Measurements from ENCODE around the gene DYNC2I2.
"Not testable (repeated sequence)": the region's sequence is repeated elsewhere in the genome, so short reads cannot be mapped to it uniquely, and the experiment has no call there.

The DYNC2I2 gene

DNA sequence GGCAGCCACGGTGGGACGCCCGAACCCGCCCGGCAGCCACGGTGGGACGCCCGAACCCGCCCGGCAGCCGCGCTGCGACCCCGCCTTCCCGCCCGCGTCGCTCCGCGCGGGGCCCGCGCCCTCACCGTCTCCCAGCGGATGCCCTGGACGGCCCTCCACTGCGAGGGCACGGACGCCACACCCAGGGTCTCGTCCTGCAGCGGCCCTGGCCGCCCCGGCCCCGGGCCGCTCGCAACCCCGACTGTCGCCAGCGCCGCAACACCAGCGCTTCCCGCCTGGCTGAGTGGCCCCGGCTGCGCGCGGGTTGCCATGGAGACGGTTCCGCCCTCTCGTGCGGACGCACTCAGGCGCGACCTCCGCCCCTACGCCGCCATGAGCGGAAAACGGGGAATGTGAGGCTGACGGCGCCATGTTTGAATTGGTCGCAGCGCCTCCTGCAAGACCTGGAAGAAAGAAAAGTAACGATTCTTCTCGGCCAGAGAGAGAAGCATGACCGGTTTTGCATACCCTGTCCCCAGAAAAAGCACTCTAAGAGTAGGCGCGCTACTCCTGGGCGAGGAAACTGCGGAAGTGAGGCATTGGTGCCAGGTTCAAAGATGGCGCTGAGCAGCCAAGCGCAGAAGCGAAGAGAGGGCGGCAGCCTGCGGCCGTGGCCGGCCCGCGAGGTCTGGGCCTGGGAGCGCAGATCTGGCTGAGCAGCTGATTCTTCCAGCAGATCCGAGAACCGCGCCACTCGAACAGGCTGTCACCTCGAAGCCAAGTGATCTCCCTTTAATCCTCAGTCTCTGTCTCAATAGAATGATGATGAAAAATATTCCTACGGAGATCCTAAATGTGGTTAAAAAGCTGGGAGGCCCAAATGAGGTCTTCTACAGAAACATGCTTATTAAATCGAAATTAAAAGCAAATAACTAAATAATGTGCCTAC lies at the start of gene DYNC2I2:
Gene DYNC2I2, minus strand, starts transcription at position 432 of the 928 bp plus-strand sequence. Its CDS starts 121 bp downstream, at position 311.
- peak; percentile 94 for DNase-seq

DNA sequence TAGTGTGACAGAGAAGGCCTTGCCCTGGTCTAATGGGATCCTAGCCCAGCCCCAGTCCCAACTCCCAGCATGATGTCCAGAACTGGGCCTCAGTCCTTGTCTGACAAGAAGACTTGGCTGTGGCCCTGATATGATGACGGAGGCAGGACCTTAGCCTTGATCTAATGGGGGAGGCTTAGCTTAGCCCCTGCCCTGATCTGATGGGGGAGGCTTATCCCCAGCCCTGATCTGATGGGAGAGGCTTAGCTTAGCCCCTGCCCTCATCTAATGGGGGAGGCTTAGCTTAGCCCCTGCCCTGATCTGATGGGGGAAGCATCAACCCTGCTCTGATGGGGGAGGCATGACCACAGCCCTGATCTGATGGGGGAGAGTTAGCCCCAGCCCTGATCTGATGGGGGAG lies 49.4 kb upstream of the DYNC2I2 start:
- no peak for DNase-seq

GRCh38 chr9:128705051-128705965 lies 48.7 kb upstream of the DYNC2I2 start:
- no peak for DNase-seq

GRCh38 chr9:128704356-128704670 lies 47.7 kb upstream of the DYNC2I2 start:
- no peak for DNase-seq

DNA sequence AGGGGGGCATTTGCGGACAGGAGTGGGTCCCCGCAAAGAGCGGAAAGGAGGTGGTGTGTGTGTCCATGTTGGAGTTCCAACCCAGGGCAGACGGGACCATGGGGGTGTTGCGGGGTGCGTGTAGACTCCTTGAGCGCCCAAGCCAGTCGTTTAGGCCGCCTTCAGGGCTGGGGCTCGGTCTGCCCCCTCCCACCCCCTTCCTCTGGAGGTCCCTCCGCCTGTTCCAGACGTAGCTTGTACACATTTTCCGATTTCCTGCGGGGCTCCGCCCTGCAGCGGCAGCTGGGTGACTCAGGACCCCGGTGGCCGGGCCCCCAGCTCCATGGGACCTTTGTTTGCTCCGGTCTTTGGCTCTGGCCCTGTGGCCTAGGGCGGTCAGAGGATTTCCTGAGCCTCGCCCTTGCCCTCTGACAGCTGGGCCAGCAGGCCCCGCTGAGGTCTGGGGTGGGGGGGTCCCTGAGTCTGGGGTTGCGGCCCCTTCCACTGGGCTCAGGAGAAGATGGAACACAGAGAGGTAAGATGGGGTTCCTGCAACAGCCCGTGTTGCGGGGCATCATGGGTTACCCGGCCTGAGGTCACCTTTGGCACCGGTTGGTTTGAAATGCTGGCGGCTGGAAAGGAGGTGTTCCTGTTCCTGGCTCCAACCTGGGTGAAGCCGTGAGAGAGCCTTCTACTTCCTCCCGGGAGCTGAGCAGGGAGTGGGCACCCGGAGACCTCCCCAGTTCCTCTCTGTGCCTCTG lies 47.1 kb upstream of the DYNC2I2 start:
- no peak for DNase-seq

DNA sequence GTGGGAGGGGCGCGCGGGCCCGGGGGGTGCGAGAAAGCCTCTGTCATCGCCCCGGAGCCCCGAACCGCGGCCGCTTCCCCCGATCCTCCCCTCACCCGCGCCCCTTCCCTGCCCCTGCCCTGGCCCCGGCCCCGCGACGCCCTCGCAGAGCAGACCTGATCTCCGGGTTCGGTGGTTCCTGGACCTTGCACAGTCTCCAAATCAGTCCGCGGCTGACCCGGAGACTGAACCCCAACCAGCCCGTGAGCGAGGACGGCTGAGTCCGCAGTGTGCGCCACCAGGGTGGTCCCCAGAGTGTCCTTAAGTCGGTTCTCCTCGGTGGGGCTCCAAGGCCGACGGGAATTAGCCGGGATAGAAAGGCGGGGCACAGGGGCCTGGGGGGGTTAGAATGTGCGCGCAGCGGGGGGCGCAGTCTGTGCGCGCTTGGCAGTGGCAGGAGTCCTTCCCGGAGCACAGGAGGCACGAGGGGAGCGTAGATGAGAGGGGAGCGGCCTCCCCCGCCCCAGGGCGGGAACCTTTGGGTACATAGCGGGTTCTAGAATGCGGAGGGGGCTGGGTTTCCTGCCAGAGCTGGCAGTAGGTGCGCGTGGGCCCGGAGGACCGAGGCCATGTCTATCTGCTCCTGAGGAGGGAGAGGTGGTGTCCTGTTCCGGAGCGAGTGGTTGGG lies 46.4 kb upstream of the DYNC2I2 start:
- DNase-seq = no peak

GRCh38 chr9:128702445-128702948 lies 45.9 kb upstream of the DYNC2I2 start, which contains the start of gene PKN3:
Gene PKN3, plus strand, starts transcription at chr9:128702503. Its CDS starts 413 bp downstream, at chr9:128702916.
- DNase-seq = peak; percentile 76

- no peak for DNase-seq
Observed at GRCh38 chr9:128701227-128701854, 44.7 kb upstream of the DYNC2I2 start.

DNA sequence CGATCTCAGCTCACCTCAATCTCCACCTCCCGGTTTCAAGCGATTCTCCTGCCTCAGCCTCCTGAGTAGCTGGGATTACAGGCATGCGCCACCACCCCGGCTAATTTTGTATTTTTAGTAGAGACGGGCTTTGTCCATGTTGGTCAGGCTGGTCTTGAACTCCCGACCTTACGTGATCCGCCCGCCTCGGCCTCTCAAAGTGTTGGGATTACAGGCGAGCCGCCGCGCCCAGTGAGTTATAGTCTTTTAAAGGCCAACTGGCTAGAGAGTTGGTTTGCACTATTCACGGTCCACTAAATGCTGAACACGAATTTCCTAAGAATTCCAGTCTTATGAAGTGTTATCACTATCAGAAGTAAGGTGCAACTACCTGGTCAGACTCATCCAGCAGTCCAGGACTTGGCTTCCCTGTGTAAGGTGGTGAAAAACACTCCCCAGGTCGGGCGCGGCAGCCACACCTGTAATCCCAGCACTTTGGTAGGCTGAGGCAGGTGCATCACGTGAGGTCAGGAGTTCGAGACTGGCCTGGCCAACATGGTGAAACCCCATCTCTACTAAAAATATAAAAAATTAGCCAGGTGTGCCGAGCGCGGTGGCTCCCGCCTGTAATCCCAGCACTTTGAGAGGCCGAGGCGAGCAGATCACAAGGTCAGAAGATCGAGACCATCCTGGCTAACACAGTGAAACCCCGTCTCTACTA lies 42.6 kb upstream of the DYNC2I2 start:
- not testable (repeated sequence) for DNase-seq

DNA sequence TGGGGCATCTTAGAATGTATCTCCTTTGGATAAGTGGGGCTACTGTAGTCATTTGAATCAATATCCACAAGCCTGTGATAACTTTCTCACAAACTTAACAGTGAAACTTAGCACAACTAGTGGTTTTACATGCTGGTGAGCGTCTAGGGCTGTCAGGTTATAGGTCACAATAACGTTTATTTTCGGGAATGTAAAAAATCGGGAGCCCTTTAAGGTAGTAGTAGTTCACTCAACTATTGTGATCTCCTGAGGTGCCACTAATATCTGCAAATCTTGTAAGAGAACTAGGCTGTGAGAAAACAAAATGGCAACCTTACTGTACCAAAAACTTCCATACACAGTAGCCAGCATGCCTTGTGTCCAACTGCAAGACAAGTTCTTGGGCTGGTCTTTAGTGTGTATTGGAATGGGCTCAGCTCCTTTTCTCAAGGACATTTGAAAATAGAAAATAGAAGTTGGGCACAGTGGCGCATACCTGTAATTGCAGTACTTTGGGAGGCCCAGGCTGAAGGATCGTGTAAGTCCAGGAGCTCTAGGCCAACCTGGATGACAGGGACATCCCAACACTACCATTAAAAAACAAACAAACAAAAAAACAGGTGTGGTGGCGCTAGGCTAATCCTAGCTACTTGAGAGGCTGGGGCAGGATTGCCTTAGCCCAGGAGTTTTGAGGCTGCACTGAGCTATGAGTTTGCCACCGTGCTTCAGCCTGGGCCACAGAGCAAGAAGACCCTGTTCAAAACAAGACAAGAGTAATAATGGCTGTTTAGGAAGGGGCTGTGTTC lies 40.5 kb upstream of the DYNC2I2 start:
- no peak for DNase-seq

GRCh38 chr9:128694344-128694743 lies 37.7 kb upstream of the DYNC2I2 start:
- no peak for DNase-seq

- not testable (repeated sequence) for DNase-seq
Observed at GRCh38 chr9:128693738-128694137, 37.1 kb upstream of the DYNC2I2 start.

DNA sequence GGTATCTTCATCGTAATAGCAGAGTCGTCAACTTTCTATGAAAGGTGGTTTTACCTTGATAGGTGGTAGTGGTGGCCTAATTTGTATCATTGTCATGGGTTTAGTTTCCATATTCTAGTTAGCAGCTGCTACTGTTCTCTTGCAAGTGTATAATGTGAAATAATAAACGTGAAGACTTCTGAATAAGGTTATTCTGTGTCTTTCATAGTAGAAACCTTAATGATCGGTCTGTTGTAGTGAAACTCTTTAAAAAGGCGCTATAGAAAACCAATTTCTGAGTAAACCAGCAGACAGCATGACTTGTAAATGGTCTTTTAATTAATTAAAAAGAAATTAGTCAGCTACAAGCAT lies 34.0 kb upstream of the DYNC2I2 start:
- no peak for DNase-seq

DNA sequence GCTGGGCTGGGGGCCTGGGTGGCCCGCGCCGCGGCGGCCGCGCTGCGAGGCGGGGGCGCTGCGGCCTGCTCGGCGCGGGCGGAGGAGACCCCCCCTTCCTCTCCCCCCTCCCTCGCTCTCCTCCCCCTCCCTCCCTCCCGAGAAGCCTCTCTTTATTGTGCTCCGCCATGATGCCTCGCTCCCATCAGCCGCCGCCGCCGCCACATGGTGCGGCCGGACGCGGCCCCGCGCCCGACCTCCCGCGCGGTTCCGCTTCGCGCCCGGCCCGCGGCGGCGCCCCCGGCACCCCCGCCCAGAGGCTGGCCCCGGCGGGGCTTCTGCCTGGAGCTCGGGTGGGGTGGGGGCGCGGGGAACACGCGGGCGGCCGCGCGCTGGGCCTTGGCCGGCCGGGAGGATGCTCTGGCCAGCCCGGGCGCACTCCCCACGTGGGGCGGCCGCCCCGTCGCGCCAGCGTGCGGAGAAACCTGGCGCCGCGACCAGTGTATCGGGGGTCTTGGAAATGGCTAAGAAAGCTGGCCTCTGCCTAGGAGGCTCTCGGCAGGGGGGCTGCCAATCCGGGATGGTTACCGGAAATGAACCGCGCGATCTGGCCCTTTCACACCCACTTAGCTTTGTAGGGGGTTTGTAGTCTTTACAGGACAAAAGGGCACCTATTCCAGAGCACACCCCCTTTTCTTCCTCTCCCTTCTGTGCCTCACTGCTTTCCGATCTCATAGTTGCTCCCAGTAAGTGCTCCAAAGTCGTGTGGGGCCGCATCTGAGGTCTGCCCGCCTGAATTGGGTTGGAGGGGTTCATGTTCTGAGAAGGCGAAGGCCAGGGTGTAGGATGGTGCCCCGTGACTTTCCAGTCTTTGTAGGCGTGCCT lies 33.4 kb upstream of the DYNC2I2 start:
- peak; percentile 49 for DNase-seq

DNA sequence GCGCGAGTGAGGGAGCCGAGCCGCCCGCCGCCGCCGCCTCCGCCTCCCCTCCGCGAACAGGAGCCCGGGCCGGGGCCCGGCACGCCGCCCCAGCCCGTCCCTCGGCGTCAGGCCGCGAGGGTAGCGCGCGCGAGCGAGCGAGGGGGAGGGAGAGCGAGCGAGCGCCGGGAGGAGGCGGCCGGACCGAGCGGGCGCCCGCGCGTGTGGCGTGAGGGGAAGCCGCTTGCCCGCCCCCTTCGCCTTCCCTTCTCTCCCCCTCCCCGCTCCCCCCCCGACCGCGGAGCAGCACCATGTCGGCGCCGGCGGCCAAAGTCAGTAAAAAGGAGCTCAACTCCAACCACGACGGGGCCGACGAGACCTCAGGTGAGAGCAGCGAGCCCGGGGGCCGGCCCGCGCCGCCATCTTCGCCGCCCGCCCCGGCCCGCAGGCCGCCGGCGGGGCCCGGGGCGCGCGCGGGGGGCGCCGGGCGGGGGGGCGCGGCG lies 32.7 kb upstream of the DYNC2I2 start:
- no peak for DNase-seq

GRCh38 chr9:128688501-128689292 lies 32.0 kb upstream of the DYNC2I2 start, which contains the start of gene SET:
Gene SET, plus strand, starts transcription at chr9:128689222. Its CDS starts 361 bp downstream, at chr9:128689583.
- DNase-seq = peak; percentile 92

DNA sequence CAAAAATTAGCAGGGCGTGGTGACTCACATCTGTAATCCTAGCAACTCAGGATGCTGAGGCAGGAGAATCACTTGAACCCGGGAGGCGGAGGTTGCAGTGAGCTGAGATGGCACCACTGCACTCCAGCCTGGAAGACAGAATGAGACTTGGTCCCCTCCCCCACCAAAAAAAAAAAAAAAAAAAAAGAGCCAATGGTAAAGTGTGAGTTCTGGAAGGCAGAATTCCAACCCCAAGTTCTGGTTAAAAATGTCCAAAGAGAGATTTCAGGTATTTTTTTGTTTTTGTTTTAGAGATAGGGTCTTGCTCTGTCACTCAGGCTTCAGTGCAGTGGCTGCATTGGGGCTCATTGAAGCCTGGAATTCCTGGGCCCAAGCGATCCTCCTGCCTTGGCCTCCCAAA lies 30.8 kb upstream of the DYNC2I2 start:
- no peak for DNase-seq

Data from activated effector memory CD4-positive, alpha-beta T cell treated with Interleukin-2 at 50 U/mL for 16 hours (primary cell).